HG02884 (cell line): ENCODE measurements around the gene FRMD4A.

Source experiments
- ATAC-seq: cut with Tn5 transposase; IDR thresholded peaks from one replicate; pipeline ENCODE4 v1.9.1; 2021; ENCODE audit warnings: mild to moderate bottlenecking, moderate library complexity; ENCODE audit not compliant: unreplicated experiment

FRMD4A gene

DNA sequence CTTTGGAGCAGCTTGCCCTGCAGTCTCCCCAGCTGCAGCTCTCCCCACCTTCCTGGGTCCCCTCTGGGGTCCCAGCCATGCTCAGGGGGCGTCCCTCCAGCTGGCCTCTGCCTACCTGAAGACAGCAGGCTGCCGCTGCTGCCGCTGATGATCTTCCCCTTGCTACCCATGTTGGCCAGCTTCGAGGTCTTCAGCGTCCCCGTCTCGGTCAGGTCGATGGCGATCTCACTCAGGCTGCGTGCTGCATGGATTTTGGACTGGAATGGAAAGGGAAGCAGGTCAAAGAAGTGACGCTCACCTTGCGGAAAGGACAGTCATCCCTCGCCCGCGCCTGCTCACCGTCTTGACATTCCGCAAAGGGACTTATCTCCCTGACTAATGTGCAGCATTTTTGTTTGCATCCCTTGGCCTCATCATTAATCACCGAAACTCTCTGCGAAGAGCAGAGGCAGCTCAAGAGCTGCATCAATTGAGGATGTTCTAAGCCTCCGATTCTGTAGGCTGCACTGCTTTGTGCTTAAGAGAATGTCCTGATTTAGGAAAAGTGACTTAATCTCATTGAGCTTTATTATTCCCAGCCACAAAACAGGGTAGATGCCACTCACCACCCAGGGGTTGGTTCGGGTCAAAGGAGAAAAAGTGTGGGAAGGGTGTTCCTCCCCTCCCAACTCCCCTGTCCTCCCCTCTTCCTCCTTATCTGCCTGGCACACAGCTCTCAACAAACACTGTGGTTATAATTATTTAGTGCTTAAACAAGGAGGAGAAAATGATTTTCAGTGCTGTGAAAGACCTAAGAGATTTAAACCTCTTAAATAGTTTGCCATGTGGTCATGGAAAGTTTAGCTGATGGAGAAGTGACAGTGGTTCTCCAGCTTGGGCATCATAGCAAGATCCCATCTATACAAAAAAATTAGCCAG, 636.7 kb downstream of the FRMD4A start:
- no peak for ATAC-seq

GRCh38 chr10:13690281-13690825, 640.4 kb downstream of the FRMD4A start:
- no peak for ATAC-seq

- ATAC-seq, result no peak
Measured at GRCh38 chr10:13686331-13686752, 644.4 kb downstream of the FRMD4A start.

DNA sequence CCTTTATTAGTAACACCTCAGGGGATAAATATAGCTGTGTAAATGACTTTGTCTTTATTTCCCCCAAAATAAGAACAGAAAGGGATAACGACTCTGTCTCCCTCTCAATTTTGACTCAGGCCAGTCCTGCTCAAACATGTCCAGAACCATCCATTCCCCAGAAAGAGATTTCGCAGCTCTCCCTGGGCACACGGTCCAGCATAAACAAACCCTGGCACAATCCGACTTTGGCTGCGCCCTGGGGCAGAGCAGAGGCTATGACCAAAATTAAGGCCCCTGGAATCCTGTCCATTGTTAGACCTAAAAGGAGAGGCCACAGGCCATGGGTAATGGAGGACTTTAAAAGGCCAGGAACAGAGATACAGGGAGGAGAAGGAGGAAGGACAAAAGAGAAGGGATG, 644.8 kb downstream of the FRMD4A start:
- ATAC-seq, result no peak

GRCh38 chr10:13684806-13685482, 645.8 kb downstream of the FRMD4A start:
- ATAC-seq, result no peak

GRCh38 chr10:13684252-13684791, 646.4 kb downstream of the FRMD4A start:
- no peak for ATAC-seq

GRCh38 chr10:13683017-13683416, 647.7 kb downstream of the FRMD4A start:
- no peak for ATAC-seq

- no peak for ATAC-seq
Measured at GRCh38 chr10:13681960-13682359, 648.8 kb downstream of the FRMD4A start.

GRCh38 chr10:13681528-13681927, 649.2 kb downstream of the FRMD4A start:
- ATAC-seq, result no peak

GRCh38 chr10:13681095-13681494, 649.6 kb downstream of the FRMD4A start:
- no peak for ATAC-seq

DNA sequence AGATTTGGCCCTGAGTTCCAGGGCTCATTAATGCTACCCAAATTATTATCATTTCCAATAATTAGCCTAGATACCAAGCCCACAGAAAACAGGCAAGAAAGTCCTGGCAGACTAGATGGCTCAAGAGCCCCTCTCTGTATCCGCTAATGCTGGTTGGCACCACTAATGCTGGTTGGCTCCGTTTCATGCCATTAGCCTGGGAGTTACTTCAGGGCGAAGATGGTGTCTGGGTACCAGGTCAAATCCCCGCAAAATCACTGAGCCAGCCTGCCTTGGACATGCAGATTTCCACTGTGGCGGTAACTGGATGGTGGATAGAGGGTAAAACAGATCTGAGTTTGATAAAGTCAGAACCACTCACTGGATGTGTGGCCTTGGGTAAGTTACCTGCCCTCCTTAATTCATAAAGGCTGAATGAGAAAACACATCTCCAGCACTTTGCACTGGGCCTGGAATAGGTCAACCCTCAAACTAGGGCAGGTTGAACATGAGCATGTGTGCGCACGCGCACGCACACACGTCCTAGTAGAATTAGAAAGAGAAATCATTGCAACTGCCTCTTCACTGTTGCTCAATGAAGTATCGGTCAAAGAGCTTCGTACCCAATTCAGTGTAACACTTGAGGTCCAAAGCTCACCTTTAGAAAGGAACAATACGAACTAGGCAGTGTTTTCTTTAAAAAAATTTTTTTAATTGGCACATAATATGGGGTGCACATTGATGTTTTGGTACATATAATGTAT, 652.5 kb downstream of the FRMD4A start:
- ATAC-seq, result no peak

GRCh38 chr10:13674645-13675588, 655.8 kb downstream of the FRMD4A start:
- ATAC-seq, result no peak

DNA sequence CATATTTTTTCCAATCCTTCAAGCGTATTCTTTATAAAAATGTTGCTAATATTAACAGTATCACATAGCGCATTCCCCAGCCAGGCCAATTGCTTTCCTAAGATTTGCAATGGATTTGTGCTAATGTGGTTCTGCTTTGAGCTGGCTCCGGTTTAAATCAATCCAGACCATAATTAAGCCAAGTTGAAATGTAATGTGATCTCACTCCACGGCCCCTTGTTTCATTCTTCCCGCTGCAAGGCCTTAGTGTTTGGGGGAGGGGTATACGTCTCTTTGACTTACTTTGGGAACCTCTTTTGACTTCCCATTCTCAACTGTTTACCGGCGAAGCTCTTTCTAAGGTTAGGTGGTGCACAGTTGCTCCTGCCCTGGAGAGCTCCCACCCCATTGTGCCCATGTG, 657.6 kb downstream of the FRMD4A start:
- ATAC-seq, result no peak

DNA sequence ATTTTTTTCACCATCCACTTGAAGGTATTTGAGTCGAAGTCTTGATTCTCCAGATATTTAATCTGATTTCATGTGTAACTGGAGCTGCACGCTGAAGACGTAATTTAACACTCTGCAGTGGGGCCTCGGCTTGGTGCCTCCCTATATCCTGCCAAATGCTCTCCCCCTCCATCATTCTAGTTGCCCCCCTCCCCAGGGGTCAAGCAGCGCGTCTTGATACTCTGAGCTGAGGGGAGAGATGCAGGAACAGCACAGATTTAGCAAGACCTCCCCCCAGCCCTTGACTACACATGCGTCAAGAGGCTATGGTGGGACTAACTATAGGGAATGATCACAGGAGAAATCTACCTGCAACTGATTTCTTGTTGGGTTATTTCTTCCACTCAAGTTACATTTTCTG, 658.2 kb downstream of the FRMD4A start:
- ATAC-seq, result no peak

GRCh38 chr10:13671904-13672303, 658.8 kb downstream of the FRMD4A start:
- ATAC-seq, result no peak

- ATAC-seq, result no peak
Measured at GRCh38 chr10:13670311-13670710, 660.4 kb downstream of the FRMD4A start.

DNA sequence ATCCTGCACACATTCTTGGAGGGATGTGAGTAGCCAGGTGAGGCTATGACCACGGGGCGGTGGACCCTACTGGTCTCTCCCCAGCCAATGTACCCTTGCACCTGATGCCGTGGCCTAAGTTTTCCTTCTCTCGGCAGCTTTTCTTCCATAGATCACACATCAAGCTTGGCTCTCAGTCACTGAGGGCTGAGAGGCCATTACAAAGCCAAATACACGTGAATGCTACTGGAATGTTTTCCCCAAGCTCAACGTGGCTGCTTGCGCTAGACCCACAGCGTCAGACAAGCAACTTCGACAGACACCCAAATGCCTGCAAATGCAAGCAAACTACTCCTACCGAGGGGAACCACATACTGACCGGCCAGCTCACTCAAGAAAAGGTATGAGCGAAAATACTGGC, 660.8 kb downstream of the FRMD4A start:
- ATAC-seq, result no peak

DNA sequence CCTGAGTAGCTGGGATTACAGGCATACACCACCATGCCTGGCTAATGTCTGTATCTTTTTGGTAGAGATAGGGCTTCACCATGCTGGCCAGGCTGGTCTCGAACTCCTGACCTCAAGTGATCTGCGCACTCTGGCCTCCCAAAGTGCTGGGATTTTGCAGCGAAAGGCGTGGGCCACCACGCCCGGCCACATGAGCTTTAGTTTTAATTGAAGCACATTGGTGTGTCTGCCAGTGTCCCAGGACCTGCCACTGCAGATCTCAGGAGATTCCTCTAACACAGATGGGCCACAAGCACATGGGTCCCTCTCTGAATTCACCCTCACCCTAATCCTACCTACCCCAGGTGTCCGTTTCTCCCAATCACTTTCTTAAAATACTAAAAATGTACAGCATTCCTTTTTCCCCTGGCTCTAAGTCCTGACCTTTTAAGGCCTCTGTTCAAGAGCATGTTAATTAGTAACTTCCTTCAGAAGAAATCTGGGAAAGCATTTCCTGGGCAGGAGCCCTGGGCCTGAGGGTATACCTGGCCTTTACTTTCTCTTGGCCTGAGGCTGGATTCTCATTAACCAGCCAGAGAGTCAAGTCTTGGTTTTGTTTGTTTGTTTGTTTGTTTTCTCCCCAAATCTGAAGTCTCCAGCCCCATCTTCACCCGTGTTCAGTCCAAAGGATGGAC, 661.4 kb downstream of the FRMD4A start:
- ATAC-seq, result no peak

DNA sequence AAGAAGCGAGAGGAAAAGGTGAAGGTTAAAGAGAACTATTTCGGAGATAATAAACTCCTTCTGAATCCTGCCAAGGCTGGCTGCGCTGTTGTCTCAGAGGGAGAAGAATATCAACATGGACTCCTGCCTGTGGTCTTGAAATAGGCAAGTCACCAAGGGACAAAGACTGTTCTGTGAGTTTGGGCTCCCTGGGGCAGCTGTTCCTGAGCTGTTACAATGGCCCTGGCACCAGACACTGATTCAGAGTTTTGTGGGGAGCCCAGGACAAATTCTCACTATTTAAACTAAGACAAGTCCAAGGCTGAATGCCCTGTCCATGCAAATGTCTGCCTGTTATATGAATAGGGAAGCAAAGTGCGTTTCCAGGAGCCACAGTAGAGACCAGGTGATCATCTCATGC, 662.6 kb downstream of the FRMD4A start:
- ATAC-seq, result no peak
